ENCODE results near the gene SCRN1.

GRCh38 chr7:29955075-29955792 is 34.4 kb downstream of the SCRN1 start:
- TF ChIP-seq, protein P1, sequence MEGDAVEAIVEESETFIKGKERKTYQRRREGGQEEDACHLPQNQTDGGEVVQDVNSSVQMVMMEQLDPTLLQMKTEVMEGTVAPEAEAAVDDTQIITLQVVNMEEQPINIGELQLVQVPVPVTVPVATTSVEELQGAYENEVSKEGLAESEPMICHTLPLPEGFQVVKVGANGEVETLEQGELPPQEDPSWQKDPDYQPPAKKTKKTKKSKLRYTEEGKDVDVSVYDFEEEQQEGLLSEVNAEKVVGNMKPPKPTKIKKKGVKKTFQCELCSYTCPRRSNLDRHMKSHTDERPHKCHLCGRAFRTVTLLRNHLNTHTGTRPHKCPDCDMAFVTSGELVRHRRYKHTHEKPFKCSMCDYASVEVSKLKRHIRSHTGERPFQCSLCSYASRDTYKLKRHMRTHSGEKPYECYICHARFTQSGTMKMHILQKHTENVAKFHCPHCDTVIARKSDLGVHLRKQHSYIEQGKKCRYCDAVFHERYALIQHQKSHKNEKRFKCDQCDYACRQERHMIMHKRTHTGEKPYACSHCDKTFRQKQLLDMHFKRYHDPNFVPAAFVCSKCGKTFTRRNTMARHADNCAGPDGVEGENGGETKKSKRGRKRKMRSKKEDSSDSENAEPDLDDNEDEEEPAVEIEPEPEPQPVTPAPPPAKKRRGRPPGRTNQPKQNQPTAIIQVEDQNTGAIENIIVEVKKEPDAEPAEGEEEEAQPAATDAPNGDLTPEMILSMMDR (IDR thresholded peaks at IDR 0.05; ENCODE audit: poor library complexity, severe bottlenecking), result no peak
- TF ChIP-seq POLR2AphosphoS5 (IDR thresholded peaks at IDR 0.05) (no peak), EP300 (conservative IDR thresholded peaks at IDR 0.05; ENCODE audit: poor library complexity, severe bottlenecking) (no peak), EZH2 (IDR thresholded peaks at IDR 0.05; ENCODE audit: borderline replicate concordance, insufficient read depth, low read length, poor library complexity, severe bottlenecking) (no peak), TAF1 (IDR thresholded peaks at IDR 0.05; ENCODE audit: low read depth) (no peak), REST (IDR thresholded peaks at IDR 0.05; ENCODE audit: borderline replicate concordance) (no peak), SMC3 (conservative IDR thresholded peaks at IDR 0.05; ENCODE audit: poor library complexity) (no peak), RAD21 (conservative IDR thresholded peaks at IDR 0.05) (no peak), MXI1 (conservative IDR thresholded peaks at IDR 0.05; ENCODE audit: poor library complexity, severe bottlenecking) (no peak)

Measured in neural cell (in vitro differentiated cells).